Fibroblast of lung (primary cell): ENCODE results near the gene RNF217.

Source experiments
- CTCF ChIP-seq, 2 donors: IDR thresholded peaks in 1 of 2; conservative IDR thresholded peaks in 1 of 2; 1 replicate in 1 of 2; 2 replicates in 1 of 2; pipeline ENCODE4 v1.5.1; 2011 to 2012; ENCODE audit warnings: low read length in 2 of 2, control low read depth in 1 of 2, inconsistent platforms in 1 of 2, low read depth in 1 of 2, mild to moderate bottlenecking in 1 of 2
- EZH2 ChIP-seq: IDR thresholded peaks from 2 replicates; pipeline ENCODE4 v1.5.1; 2012; ENCODE audit warnings: low read length, control low read depth, mild to moderate bottlenecking; ENCODE audit errors: missing control alignments

GRCh38 chr6:124958149-124958548, 4.1 kb upstream of the RNF217 start:
- TF ChIP-seq CTCF (conservative IDR thresholded peaks at IDR 0.05 in 1 of 2, IDR thresholded peaks at IDR 0.05 in 1 of 2; ENCODE audit: low read depth in 1 of 2, low read length in 2 of 2) (no peak), EZH2 (no peak)
